Muscle layer of colon (tissue), 2 donors: ENCODE results near the gene CTSE.

ENCODE experiments used
- H3K27ac ChIP-seq: one replicate; pipeline ENCODE4 v1.7.0; 2013; ENCODE audit warnings: low read depth, mild to moderate bottlenecking, low read length, moderate library complexity
- H3K27me3 ChIP-seq, 2 donors: one replicate each; pipeline ENCODE4 v1.7.0; 2013; ENCODE audit warnings: low read length in 2 of 2, mild to moderate bottlenecking in 2 of 2; ENCODE audit not compliant: insufficient read depth in 2 of 2, control insufficient read depth in 1 of 2
- H3K36me3 ChIP-seq: one replicate; pipeline ENCODE4 v1.7.0; 2013; ENCODE audit warnings: mild to moderate bottlenecking, low read length; ENCODE audit not compliant: insufficient read depth
- H3K4me1 ChIP-seq: one replicate; pipeline ENCODE4 v1.7.0; 2013; ENCODE audit warnings: mild to moderate bottlenecking, low read length; ENCODE audit not compliant: insufficient read depth
- H3K4me3 ChIP-seq, 2 donors: one replicate each; pipeline ENCODE4 v1.7.0; 2013; ENCODE audit warnings: low read length in 2 of 2, low read depth in 1 of 2, mild to moderate bottlenecking in 1 of 2, moderate library complexity in 1 of 2
- H3K9ac ChIP-seq: one replicate; pipeline ENCODE4 v1.7.0; 2013; ENCODE audit warnings: low read length
- H3K9me3 ChIP-seq: one replicate; pipeline ENCODE4 v1.7.0; 2013; ENCODE audit warnings: mild to moderate bottlenecking, low read length
- donor health status: abdominal sarcoma.
- donor health status: Adenocarcinoma of cecum.

CTSE gene

DNA sequence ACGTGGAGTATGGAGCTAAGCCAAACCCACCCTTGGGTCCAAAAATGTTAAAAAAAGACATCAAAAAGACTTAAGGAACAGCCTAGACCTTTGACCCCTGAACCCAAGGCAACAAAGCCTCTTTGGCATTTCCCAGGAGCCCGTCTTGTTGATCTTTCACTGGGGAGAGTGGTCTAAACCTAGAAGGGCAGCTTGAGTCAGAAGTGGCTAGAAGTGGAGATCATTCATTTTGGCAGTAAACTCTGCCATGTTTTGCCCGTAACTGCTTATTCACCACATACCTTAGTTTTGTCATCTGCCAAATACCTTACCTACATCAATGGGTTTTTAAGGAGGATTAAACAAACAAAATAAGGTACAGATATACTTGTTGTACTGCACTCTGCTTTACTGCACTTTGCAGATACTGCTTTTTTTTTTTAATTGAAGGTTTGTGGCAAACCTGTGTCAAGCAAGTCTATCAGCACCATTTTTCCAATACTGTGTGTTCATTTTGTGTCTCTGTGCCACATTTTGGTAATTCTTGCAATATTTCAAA lies 1.7 kb upstream of the CTSE start:
- Histone ChIP-seq H3K36me3 (no peaks in the 10 kb centered on the region), H3K4me1 (no peaks in the 10 kb centered on the region), H3K4me3 (no peak overlapping the region), H3K9me3 (no peaks in the 10 kb centered on the region), H3K9ac (no peak overlapping the region), H3K27me3 (peaks cover 0 to 6% of the 10 kb centered on the region in 2 donors), H3K27ac (no peak overlapping the region)

DNA sequence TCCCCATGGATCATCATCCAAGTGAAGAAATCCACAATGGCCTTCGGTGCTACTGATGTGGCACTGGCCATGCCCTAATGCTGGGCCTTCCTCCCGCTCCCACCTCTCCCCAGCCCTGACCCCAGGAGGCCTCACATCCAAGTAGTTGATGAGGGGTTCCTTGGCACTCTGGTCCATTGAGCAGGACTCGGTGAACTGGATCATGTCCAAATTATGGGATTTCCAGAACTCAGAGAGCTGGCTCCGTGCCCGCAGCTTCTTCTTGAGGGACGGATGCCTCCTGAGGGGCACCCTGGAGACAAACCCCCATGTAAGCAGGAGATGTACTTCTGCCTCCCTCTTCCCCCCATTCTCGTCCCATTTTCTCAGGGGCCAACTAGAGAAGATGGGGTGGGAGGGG lies 929 bp downstream of the CTSE start:
- Histone ChIP-seq H3K4me1 (no peaks in the 10 kb centered on the region), H3K27me3 (no peaks in the 10 kb centered on the region), H3K9ac (no peak overlapping the region), H3K4me3 (no peak overlapping the region), H3K36me3 (no peaks in the 10 kb centered on the region), H3K9me3 (no peaks in the 10 kb centered on the region), H3K27ac (no peak overlapping the region)

DNA sequence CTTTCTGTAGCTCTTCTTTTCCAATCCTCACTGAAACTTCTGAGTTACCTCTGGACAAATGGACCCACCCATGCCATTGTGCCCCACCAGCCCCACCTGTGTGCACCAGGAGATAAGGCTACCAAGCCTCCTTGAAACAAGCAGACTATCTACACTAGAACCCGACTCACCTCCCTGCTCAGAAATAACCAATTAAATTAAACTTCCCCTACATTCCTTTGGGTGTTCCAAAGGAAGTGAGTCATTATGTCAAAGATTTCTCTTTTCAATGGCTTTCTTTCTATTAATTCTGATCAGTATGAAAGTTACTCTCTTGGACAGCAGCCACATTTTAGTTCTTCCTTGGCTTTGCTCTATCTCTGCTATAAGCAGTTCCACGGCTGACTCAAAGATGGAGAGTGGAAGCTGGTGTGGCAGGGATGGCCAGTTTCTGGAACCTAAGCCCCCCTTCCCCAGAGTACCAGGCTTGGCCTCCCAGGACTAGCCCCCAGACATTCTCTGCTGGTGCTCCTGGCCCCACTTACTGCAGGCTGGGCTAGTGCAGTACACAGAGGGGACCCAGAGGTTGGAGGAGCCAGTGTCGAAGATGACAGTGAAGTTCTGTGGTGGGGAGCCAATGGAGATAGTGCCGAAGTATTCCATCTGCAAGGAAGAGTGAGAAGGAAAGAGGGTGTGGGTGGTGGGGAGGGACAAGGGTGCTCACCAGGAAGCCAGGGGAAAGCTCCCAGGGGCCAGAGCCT lies 1.9 kb downstream of the CTSE start:
- Histone ChIP-seq H3K27ac (no peak overlapping the region), H3K27me3 (no peaks in the 10 kb centered on the region), H3K4me1 (no peaks in the 10 kb centered on the region), H3K36me3 (no peaks in the 10 kb centered on the region), H3K9me3 (no peaks in the 10 kb centered on the region), H3K4me3 (no peak overlapping the region), H3K9ac (no peak overlapping the region)

DNA sequence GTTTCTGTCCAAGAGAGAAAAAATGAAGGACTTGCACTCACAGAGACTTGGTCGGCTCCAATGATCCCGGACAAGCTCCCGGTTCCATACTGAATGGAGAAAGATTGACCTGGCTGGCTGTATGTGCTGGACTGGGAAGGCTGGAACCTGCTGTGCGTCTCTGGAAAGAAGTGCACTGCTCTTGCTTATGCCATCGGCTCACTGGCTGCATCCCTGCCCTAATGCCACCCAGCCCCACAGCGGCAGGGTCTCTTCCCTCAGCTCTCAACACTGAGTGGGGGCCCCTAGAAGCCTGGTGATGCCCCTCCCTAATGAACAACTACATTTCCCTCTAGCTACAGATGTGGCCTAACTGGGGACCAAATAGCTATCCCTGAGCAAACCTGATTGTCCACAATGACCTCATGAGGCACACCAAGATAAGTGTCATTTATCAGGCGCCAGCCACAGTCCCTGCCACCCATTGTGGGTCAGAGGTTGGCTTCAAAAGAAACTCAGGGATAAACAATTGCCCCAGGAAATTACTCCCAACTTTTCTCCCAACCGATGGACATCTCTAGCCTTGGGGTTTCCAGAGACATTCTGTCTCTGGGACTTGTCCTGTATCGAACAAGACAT lies 2.6 kb downstream of the CTSE start:
- Histone ChIP-seq H3K27ac (no peak overlapping the region), H3K4me1 (no peaks in the 10 kb centered on the region), H3K9me3 (no peaks in the 10 kb centered on the region), H3K27me3 (no peaks in the 10 kb centered on the region), H3K36me3 (no peaks in the 10 kb centered on the region), H3K9ac (no peak overlapping the region), H3K4me3 (no peak overlapping the region)

DNA sequence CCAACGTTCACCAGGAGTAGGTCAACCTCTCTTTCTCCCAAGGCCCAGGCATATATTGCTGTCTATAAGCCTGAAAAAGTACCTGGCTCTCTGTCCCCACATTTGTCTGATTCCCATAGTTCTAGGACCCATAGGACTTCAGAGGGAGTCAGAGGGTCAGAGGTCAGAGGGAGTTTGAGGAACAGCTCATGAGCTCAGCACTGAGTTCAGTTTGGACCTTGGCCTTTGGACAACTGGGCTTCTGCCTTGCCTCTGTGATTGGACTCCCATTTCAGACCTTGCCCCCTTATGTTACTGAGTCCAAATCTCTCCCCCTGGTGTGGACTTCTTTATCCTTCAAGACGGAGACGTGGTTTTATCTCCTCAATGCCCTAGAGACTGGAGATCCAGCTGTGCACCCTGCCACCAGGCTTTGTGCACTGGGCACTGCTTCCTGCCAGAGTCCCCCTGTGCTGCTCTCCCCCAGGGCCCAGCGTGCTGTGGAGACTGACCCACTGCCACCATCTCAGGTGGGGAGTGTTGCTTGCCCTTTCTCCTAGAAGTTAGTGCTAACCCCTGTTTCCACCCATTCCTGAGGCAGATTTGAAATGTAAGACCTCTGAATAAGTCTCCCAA lies 3.2 kb downstream of the CTSE start:
- Histone ChIP-seq H3K27ac (no peak overlapping the region), H3K36me3 (no peaks in the 10 kb centered on the region), H3K9ac (no peak overlapping the region), H3K27me3 (no peaks in the 10 kb centered on the region), H3K9me3 (no peaks in the 10 kb centered on the region), H3K4me3 (no peak overlapping the region), H3K4me1 (no peaks in the 10 kb centered on the region)

DNA sequence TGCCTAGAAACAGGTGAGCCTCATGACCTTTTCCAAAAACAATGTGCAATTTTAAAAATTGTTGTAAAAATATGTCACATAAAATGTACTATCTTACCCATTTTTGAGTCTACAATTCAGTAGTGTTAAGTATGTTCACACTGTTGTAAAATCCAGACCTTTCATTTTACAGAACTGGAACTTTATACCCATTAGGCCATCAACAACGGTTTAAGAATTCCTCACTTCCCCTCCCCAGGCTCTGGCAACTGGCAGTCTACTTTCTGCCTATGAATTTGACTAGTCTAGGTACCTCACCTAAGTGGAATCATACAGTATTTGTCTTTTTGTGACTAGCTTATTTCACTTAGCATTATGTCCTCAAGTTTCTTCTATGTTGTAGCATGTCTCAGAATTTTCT lies 8.6 kb downstream of the CTSE start:
- Histone ChIP-seq H3K9me3 (no peaks in the 10 kb centered on the region), H3K9ac (no peak overlapping the region)

DNA sequence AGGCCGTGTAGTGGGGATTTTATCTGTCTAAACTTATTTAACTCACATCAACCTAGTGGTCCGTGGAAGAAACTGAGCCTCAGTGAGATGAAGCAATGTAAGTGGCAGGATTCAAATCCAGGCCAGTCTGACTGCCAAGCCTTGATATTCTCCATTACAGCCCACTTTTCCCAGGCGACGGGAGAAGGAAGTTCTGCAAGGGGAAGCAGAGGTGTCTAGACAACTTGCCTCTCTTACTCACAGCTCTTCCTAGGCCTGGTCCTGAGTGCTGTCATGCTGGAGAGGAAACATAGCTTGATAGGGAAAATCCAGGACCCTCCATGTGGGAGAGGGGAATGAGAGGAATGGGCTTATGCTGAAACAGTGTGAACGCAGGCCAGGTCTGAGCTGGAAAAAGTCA lies 9.1 kb downstream of the CTSE start:
- no peaks in the 10 kb centered on the region for H3K4me1 ChIP-seq
- H3K9me3 ChIP-seq: no peaks in the 10 kb centered on the region
- H3K36me3 ChIP-seq: no peaks in the 10 kb centered on the region
- H3K27me3 ChIP-seq: no peaks in the 10 kb centered on the region
- no peak overlapping the region for H3K27ac ChIP-seq
- no peak overlapping the region for H3K4me3 ChIP-seq
- H3K9ac ChIP-seq: no peak overlapping the region

More for the DNA sequence above, 8.6 kb downstream of the CTSE start:
- H3K4me3 ChIP-seq: no peak overlapping the region
- no peaks in the 10 kb centered on the region for H3K36me3 ChIP-seq
- no peaks in the 10 kb centered on the region for H3K27me3 ChIP-seq
- no peak overlapping the region for H3K27ac ChIP-seq
- H3K4me1 ChIP-seq: no peaks in the 10 kb centered on the region

DNA sequence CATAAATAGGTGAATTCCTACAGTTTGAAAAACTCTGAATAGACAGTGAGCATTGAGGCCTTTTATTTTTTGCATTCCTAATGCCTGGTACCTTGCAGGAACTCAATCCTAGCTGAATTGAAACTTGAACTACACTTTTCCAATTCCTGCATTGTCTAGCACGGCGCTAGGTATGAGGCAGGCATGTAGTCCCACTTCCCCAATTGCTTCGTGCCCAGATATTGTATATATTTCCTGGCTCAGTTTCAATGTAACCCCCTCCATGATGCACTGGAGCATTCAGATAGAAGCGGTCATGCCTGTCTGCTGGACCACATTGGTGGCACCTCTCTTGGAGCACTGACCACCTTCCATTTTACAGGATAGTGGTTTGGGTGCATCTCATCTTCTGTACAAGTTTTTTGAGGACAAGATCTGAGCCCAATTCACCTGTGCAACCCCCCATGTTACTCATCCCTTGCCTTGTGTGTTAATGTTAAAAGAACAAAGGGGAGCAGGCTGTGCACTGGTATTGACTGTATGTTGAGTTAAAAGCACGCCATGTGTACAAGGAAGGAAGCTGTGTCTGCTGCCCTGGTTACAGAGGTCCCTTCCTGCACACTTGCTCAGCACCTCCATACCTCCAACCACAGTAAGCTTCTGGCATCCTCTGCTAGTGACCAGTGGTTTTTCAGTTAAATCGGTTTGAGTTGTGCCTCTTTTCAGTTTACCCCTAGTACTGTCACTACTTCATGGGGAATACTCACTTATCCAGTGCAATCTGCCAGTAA lies 10.5 kb downstream of the CTSE start:
- Histone ChIP-seq H3K9ac (no peak overlapping the region), H3K4me1 (no peaks in the 10 kb centered on the region), H3K27ac (no peak overlapping the region), H3K36me3 (no peaks in the 10 kb centered on the region), H3K4me3 (no peak overlapping the region), H3K9me3 (no peaks in the 10 kb centered on the region), H3K27me3 (no peaks in the 10 kb centered on the region)

DNA sequence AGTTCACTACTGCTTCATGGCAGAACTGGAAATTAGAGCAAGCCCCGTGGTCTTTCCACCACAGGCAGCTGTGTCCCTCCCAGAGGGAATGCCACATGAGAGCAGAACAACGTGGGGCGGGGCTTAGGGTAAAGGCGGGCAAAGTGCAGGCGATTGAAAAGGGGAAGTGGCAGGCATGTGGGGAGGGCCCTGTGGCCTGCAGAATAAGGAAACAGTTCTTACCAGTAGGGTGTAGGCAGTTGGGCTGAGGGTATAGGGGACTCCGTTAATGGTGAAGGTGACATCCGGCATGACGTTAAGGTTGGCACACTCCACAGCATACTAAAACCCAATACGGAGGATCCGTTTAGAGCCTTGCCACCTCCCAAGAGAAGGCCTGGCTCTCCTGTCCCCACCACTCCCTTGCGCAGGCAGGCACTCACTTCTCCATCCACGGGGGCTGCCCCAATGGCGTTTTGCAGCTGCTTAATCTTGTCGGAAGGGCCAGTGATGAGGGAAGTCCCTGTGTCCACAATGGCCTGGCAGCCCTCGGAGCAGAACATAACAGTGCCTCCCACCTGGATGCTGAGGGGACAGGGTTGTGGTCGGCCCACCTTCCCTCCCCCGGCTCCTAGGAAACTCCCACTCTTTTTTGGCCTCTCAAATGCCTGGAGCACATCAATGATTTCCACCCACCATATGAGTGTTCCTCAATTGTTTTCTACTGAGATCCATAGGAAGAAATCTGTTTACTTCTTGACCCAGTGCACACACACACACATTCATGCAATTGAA lies 11.4 kb downstream of the CTSE start:
- H3K9ac ChIP-seq: no peak overlapping the region
- no peak overlapping the region for H3K27ac ChIP-seq
- no peaks in the 10 kb centered on the region for H3K9me3 ChIP-seq
- H3K4me1 ChIP-seq: no peaks in the 10 kb centered on the region
- no peaks in the 10 kb centered on the region for H3K27me3 ChIP-seq
- H3K36me3 ChIP-seq: no peaks in the 10 kb centered on the region
- no peak overlapping the region for H3K4me3 ChIP-seq

DNA sequence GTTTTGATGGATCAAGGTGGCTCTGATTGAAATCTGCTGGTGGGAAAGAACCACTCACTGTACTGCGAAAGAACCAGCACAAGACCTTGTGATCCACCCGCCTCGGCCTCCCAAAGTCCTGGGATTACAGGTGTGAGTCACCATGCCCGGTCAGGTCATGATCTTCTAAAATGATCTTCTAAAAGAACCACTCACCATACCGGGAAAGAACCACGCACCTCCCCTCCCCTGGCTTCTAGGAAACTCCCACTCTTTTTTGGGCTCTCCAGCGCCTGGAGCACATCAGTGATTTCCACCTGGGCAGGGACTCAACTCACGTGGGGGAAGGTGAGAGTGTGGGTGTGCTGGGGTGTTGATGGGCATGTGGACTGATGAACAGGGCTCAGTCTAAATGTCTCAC lies 12.6 kb downstream of the CTSE start:
- H3K9ac ChIP-seq: no peak overlapping the region

DNA sequence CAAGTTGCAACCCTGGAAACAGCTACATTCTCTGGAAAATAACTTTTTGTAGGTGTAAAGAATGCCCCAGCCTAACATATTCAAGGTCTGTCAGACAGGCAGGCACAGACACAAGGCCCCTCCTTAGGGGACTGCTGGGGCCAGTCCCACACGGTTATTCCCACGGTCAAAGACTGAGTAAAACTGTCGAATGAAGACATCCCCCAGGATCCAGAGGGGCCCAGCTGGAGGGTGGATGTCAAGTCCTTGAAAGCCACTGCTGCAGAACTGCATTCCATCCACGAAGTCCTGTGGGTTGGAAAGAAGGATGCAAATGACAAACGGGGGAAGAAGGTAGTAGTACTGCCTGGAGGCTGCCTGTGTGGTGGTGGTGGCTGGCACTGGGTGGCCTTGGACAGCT lies 13.6 kb downstream of the CTSE start:
- Histone ChIP-seq H3K4me1 (no peaks in the 10 kb centered on the region), H3K27me3 (no peaks in the 10 kb centered on the region), H3K4me3 (no peak overlapping the region), H3K9me3 (no peaks in the 10 kb centered on the region), H3K27ac (no peak overlapping the region), H3K36me3 (no peaks in the 10 kb centered on the region), H3K9ac (no peak overlapping the region)

More for the DNA sequence above, 12.6 kb downstream of the CTSE start:
- Histone ChIP-seq H3K27me3 (no peaks in the 10 kb centered on the region), H3K36me3 (no peaks in the 10 kb centered on the region), H3K9me3 (no peaks in the 10 kb centered on the region), H3K27ac (no peak overlapping the region), H3K4me3 (no peak overlapping the region), H3K4me1 (no peaks in the 10 kb centered on the region)
